ENCODE data around the gene SPTSSB.

SPTSSB gene

GRCh38 chr3:161339517-161340500 is 31.5 kb downstream of the SPTSSB start:
- DNase-seq (ENCODE audit: low read depth in 2 of 2), result no peak

GRCh38 chr3:161337311-161337710 is 34.0 kb downstream of the SPTSSB start:
- DNase-seq (ENCODE audit: low read depth in 2 of 2), result no peak

DNA sequence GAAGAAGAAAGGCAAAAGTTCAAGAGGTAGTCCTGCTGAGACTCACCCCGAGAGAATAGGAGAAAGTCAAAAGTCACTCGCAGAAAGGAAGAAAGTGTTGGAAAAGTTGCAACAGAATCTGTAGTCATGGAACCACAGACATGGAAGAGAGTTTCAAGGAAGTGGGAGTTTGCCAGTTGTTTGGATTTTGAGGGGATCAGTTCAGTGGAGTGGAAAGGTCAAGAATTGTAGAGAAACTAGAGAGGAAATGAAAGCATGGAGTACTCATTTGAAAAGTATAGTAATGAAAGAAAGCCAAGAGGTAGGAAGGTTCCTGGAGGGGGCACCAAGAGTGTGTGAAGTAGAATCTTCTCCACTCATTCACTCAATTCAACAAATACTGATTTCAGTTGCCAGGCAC is 34.7 kb downstream of the SPTSSB start:
- no peak for DNase-seq (ENCODE audit: low read depth in 2 of 2)

DNA sequence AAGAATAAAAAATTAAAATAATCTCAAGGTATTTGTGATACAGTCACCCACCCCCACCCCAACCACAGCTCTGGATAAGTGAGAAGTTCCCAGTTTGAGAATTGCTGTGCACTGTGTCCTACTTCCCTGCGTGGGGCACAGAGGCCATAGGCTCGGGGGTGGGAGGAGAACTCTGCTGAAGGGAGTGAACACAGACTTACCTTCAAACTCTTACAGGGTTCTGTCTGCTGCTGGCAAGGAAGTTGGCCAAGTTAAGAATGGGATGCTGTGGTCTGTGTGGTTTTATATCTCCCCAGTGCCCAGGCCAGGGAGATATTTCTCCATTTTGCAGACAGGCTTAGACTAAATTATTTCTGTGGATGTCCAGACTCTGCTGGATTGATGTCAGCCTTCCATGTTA is 37.6 kb downstream of the SPTSSB start:
- no peak for DNase-seq (ENCODE audit: low read depth in 2 of 2)

DNA sequence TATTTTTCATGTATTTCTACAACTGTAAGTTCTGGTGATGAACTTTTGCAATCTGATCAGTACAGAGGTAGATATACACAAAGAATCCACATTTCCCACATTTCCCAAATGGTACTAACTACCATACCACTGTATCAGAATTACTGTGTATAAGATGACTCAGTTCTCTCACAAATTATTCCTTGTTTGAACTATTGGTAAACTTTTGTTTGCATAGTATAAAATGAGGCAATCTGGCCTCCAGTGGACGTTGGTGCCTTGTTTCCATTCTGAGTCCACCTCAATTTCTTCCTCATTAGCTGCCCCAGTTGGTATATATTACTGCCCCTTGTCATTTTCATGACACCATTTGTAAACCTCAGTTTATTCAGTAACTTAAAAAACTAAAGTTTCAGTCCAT is 38.5 kb downstream of the SPTSSB start:
- DNase-seq (ENCODE audit: low read depth in 2 of 2), result no peak

GRCh38 chr3:161325059-161325458 is 46.3 kb downstream of the SPTSSB start:
- no peak for DNase-seq (ENCODE audit: low read depth in 2 of 2)

- DNase-seq (ENCODE audit: low read depth in 2 of 2), result no peak
These were observed 47.2 kb downstream of the SPTSSB start for GRCh38 chr3:161323926-161324621.

DNA sequence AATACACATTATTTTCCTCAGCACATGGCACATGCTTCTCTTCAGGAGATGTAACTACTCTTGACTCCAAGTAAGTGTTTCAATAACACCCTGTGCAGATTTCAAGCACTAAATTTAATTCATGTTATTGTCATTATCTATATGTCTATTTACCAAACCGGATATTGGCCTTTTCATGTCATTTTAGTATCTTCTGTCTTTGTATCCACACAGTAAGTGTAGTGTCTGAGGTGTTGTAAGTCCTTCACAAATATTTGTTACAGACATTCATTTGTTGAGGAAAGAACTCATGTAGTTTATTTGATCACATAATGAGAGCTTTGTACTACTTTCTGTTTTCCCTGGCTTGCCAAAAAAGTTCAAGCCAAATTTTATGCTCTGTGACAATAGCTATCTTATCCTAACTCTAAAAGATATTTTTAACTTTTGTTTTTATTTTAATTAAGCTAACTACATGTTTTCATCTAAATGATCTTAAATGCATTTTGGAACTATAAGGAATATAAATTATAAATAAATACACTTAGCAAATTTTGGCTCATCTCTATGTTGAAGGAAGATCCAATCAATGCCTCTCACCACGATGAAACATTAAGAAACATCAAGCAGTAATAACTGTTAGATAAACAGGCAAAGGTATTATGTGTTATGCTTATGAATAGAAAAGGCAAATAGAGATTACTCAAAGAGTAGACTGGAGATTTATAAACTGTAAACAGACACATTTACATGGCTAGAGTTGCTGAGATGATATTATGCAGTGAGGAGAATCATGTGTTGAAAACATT is 48.3 kb downstream of the SPTSSB start:
- no peak for DNase-seq (ENCODE audit: low read depth in 2 of 2)

DNA sequence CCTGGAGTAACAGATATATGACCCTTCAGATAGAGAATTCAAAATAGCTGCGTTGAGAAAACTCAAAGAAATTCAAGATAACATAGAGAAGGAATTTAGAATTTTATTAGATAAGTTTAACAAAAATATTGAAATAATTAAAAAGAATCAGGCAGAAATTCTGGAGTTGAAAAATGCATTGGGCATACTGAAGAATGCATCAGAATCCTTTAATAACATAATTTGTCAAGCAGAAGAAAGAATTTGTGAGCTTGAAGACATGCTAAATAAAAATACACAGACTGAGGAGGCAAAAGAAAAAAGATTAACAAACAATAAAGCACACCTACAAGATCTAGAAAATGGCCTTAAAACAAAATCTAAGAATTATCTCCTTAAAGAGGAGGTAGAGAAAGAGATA is 50.5 kb downstream of the SPTSSB start:
- no peak for DNase-seq (ENCODE audit: low read depth in 2 of 2)

GRCh38 chr3:161319867-161320266 is 51.5 kb downstream of the SPTSSB start:
- no peak for DNase-seq (ENCODE audit: low read depth in 2 of 2)

GRCh38 chr3:161317077-161317476 is 54.2 kb downstream of the SPTSSB start:
- no peak for DNase-seq (ENCODE audit: low read depth in 2 of 2)

DNA sequence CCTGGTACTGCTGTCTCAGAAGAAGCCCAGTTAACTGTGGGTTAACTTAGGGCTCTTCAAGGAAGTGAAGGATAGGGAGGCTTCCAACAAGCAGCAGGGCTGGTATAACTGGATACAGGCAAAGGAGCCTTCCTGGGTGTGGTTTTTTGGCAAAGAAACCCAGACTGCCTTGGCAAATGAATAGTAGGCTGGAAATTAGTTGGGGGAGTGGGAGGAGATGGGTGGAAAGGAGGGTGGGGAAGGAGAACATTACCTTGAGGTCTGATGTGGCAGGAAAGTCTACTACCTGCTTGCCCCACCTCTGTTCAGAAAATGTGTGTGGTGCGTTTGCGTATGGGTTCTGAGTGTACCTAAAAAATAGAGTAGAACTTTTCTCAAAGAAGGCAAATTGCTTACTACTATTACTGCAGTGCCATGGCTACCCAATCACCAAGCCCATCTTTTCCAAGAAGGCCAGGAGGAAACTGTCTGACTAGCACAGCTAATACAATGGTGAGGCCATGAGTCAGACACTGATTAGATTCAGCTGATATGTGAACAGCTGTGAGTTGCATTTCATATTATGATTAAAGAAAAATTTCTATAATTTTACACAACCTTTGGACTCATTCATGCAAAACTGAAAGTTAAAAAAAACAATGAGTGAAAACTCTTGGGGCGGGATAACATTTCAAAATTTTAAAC is 55.2 kb downstream of the SPTSSB start:
- no peak for DNase-seq (ENCODE audit: low read depth in 2 of 2)

- no peak for DNase-seq (ENCODE audit: low read depth in 2 of 2)
These were observed 56.4 kb downstream of the SPTSSB start for GRCh38 chr3:161314836-161315395.

- peak; percentile 12 to 28 for DNase-seq (ENCODE audit: low read depth in 2 of 2)
These were observed 60.5 kb downstream of the SPTSSB start for GRCh38 chr3:161310649-161311423.

DNA sequence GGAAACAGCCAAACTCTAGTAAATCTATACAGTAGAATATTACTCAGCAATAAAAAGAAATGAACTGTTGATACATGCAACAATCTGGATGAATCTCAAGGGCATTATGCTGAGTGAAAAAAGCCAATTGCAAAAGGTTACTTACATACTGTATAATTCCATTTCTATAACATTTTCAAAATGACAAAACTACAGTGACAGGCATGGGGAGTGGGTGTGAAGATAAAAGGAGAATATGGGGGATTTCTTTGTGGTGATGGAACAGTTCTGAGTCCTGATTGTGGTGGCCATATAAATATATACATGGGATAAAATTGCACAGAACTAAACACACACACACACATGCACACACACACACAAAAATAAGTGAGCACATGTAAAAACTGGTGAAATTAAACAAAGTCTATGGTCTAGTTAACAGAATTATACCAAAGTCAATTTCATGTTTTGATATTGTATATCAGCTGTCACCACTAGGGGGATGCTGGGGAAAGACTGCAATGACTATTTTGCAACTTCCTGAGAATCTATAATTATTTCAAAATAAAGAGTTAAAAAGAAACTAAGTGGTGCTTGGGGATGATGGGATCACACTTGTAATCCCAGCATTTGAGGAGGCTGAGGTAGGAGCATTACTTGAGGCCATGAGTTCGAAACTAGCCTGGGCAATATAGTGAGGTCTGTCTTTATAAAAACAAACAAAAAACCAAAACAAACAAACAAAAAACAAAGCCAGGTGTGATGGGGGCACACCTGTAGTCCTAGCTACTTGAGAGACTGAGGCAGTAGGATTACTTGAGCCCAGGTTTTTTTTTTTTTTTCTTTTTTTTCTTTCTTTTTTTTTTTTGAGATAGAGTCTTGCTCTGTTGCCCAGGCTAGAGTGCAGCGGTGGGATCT is 66.0 kb downstream of the SPTSSB start:
- DNase-seq (ENCODE audit: low read depth in 2 of 2), result no peak

DNA sequence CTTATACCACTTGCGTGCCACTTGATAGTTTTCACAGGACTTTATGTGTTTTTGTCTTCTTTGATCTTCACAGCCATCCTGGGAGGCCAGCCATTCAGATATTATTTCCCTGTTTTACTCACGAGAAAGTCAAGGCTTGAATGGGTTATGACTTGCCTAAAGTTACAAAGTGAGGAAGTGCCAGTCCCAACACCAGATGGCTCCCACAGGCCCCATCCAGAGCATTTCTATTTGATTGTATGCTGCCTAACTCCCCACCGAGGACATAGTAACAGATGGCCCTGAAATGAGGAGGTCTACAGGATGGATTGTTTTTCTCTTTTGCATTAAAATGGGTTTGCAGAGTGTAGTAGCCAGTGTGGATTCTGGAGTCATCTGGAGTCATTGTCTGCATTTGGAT is 74.5 kb downstream of the SPTSSB start:
- no peak for DNase-seq (ENCODE audit: low read depth in 2 of 2)

DNA sequence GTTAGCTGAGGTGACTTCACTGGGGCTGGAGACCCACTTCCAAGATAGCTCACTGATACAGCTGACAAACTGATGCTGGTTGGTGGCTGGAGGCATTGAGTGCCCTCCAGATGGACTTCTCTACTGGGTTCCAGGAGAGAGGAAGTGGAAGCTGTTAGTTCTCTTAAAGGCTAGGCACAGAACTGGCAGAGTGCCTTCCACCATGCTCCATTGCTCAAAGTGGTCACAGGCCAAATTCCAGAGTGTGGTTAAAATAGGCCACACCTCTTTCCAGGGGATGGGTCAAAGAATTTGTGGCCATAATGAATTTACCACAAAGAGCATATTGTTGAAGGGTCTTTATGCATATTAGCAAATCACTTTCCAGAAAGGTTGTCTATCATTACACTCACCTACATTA is 76.0 kb downstream of the SPTSSB start:
- DNase-seq (ENCODE audit: low read depth in 2 of 2), result no peak

Data from stimulated activated CD4-positive, alpha-beta T cell treated with anti-CD3 and anti-CD28 coated beads, Interleukin-4, amount 100 ng/mL, for 48 hours (primary cell).